Measurements from ENCODE around the gene CLASP1.

CLASP1 gene

DNA sequence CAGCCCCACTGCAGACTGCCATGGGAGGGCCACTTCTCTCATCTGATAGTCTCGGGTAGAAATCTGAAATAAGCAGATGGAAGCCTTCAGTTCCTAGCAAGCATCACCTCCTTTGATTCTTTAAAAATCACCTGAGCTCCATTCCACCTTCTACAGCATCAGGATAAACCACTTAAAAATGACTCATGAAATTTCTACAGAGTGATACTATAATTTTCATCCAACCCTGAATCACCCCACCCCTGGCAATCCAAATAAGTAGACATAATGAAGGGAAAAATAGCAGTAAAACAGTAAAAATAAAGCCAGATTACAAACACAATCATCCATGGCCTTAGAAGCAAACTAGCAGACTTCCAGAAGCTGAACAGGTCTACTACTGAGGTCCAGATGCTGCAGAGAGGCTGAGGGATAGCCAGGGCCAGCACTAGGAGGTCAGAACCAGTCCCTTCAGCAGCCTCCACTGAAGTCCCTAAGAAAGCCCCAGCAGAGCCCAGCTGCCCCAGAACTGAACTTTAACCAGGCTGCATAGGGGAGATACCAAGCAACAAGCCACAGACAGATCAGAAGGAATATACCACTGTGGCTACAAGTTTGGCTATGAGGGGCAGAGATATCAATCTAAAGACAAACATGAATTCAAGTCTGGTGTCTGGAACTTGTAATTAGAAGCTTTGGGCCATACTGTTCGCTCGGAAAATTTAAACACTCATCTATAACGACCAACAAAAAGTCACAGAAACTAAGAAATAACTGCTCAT is 173.3 kb downstream of the CLASP1 start:
- TF ChIP-seq ZFX (IDR thresholded peaks at IDR 0.05) = no peak
- TF ChIP-seq, protein P1, sequence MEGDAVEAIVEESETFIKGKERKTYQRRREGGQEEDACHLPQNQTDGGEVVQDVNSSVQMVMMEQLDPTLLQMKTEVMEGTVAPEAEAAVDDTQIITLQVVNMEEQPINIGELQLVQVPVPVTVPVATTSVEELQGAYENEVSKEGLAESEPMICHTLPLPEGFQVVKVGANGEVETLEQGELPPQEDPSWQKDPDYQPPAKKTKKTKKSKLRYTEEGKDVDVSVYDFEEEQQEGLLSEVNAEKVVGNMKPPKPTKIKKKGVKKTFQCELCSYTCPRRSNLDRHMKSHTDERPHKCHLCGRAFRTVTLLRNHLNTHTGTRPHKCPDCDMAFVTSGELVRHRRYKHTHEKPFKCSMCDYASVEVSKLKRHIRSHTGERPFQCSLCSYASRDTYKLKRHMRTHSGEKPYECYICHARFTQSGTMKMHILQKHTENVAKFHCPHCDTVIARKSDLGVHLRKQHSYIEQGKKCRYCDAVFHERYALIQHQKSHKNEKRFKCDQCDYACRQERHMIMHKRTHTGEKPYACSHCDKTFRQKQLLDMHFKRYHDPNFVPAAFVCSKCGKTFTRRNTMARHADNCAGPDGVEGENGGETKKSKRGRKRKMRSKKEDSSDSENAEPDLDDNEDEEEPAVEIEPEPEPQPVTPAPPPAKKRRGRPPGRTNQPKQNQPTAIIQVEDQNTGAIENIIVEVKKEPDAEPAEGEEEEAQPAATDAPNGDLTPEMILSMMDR (conservative IDR thresholded peaks at IDR 0.05) = no peak
- no peak overlapping the region for H3K27ac ChIP-seq

DNA sequence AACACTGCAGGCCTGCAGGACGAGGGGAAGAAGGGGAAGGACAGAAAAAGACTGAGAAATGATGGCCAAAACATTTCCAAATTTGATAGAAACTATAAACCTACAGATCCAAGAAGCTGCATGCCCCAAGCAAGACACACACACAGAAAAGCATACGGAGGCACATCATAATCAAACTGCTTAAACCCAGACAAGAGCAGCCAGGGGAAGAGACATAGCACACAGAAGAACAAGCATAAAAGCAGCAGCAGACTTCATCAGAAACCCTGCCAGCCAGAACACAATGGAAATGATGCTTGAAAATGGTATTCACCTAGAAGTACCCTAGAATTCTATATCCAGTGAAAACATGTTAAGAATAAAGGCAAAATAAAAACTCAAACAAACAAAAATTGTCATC is 175.8 kb downstream of the CLASP1 start:
- TF ChIP-seq ZFX (IDR thresholded peaks at IDR 0.05) = no peak
- TF ChIP-seq, protein P1 (conservative IDR thresholded peaks at IDR 0.05) = no peak
- H3K27ac ChIP-seq = no peak overlapping the region

DNA sequence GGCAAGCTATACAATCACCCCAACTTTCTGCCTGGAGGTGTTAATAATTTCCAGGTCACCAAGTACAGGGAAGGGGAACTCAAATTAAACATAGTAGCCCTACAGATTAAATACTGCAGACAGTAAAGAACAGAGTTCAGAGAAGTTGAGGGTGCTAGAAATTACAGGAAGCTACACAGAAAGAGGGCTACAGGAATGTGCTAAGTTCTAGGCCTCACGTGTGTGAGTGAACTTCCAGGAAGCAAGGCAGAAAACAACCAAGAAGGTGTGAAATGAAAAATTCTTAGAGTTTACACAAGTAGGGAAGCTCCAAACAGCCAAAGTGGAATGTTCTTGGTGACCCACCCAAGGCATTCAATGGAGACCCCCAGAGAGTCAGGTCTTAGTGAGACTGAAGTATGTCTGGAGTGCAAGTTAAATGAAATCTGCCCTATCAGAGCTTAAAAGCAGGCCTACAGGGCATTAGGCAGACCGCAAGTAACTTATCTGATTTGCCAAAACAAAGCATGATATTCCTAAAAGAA is 176.7 kb downstream of the CLASP1 start:
- TF ChIP-seq, protein P1 (conservative IDR thresholded peaks at IDR 0.05) = no peak
- no peak for TF ChIP-seq ZFX (IDR thresholded peaks at IDR 0.05)
- H3K27ac ChIP-seq = no peak overlapping the region

DNA sequence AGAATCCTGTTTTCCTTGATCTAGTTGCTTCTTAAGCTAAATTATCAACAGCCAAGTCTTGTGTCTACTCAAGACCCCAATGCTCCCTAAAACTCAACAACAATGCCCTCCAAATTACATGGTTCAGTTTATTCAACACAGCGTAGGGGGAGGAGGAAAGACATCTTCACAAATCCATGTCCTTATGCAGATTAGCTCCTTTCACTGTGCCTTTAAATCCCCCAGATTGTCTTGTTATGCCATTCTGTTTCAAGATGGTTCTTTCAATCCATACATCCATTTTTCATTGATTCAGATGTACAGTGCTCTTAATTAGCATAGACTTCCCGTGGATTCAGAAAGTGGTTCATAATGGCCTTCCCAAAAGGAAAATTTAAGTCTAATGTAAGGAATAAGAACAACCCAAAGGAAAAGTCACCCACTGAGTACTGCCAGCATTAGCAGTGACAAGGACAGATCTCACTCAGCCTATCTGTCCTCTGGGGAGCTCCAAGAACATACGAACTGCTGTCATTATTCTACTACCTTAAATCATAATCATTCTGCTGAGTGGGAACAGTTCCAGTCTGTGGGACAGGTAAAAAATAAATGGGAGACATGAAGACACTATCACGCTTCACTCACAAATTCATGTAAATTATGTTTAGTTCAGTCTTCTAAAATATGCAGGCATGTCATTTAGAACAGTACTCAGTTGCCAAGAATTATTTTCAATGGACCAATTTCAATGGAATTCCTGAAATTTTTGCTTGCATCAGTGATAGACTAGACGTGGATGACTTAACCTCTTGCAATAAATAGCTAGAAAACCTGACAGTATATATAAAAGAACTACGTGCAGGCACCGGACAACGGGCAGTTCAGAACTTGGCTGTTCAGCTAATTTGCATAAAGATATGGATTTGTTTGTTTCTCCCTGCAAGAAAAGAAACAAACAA is 177.5 kb downstream of the CLASP1 start:
- no peak overlapping the region for H3K27ac ChIP-seq
- TF ChIP-seq, protein P1 (conservative IDR thresholded peaks at IDR 0.05) = no peak
- no peak for TF ChIP-seq ZFX (IDR thresholded peaks at IDR 0.05)

DNA sequence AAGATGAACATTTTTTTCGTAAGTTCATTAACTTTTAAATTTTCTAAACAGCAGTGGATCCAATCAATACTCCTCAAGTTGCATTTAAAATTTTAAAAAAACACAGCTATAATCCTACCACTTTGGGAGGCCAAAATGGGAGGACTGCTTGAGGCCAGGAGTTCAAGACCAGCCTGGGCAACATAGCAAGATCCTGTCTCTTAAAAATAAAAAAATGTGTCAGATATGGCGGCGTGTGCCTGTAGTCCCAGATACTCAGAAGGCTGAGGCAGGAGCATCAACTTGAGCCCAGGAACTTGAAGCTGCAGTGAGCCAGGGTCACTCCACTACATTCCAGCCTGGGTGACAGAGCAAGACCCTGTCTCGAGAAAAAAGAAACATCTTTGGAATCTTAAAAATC is 178.3 kb downstream of the CLASP1 start:
- H3K27ac ChIP-seq = no peak overlapping the region
- TF ChIP-seq ZFX (IDR thresholded peaks at IDR 0.05) = no peak
- TF ChIP-seq, protein P1 (conservative IDR thresholded peaks at IDR 0.05) = no peak

DNA sequence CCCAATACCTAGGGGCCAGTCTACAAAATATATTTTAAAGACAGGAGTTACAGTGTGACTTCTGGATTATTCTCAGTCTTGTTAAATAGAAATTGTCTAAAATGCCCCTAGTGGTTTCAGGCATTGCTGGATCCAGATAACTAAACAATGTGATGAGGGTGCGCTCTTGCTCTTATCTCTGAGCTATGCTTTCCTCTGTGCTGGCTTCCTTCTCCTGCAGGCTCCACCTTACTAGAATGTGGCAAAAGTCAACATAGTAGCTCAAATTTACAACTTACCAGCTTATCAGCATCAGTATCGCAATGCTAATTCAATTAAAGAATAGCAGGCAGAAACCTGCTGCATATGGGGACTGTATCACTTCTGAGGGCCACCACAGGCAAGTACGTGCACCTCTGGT is 179.9 kb downstream of the CLASP1 start:
- TF ChIP-seq, protein P1 (conservative IDR thresholded peaks at IDR 0.05) = no peak
- no peak for TF ChIP-seq ZFX (IDR thresholded peaks at IDR 0.05)
- no peak overlapping the region for H3K27ac ChIP-seq

DNA sequence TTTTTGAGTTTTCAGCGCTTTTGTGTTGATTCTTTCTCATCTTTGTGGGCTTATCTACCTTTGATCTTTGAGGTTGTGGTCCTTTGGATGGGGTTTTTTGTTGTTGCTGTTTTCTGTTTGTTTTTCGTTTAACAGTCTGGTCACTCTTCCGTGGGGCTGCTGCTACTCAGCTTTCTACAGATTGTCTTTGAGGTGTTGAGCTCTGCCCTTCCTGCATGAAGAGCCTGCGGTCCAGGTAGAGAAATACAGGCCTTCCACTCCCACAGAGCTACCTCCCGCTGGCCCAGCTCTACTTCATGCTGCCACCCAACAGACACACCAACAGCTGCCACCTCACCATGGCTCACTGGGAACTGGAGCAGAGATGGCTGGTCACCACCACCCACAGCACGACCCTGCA is 180.3 kb downstream of the CLASP1 start:
- TF ChIP-seq ZFX (IDR thresholded peaks at IDR 0.05) = no peak
- TF ChIP-seq, protein P1 (conservative IDR thresholded peaks at IDR 0.05) = no peak

More for the DNA sequence above, 180.3 kb downstream of the CLASP1 start:
- no peak overlapping the region for H3K27ac ChIP-seq
